ENCODE results near the gene KRTAP10-9.

Gene KRTAP10-9

DNA sequence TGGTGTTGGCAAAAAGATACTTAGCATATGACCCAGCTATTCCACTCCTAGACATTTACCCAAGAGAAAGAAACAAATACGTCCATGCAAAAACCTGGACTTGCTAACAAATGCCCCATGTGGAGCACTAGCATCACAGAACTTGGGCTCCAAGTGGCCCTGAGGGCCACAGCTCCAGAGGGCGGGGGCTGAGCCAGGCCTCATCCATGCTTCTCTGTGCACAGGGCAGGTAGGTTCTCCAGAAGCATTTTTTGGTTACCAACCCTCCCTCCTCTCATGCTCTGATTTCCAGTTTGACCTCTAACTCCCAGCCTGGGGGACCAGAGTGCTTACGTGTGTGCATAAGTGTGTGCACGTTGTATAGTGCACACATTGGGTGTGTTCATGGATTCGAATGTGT is 37.8 kb downstream of the KRTAP10-9 start:
- DNase-seq (ENCODE audit: low spot score), result no peak

DNA sequence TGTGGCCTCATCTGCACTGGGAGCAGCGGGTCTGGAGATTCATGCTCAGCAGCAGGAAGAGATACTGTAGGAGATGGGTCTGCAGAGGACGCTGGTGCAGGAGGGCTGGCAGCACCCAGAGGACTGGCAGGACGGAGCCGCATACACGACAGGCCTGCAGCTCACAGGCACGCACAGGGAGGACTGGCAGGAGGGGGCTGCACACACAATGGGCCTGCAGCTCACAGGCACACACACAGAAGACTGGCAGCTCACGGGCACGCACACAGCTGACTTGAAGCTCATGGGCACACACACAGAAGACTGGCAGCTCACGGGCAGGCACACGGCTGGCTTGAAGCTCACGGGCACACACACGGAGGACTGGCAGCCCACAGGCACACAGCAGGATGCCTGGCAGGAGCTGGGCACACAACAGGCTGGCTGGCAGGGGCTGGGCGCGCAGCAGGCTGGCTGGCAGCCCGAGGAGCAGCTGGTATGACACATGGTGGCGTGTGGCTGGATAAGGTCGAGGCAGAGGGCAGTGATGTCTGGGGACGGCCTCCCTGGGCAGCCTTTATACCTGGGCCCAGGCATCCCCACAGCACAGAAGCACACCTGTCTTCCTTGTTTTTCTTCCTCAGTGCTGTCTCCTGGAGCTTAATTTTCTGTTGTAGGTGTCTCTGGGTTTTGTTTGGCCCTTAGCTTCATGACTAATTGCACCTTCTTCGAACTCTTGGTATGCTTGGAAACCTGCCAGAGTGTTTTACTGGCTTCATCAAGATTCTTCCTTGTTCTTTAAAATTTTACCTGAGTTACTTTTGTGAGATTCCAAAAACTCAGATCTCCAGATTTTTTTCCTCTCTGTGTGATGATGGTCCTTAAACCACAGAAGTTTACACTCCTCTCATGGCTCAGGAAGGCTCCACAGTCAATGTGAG is 39.8 kb downstream of the KRTAP10-9 start, which contains the start of gene KRTAP12-2:
Gene KRTAP12-2, minus strand, starts transcription at position 527 of the 920 bp plus-strand sequence. Its CDS starts 41 bp downstream, at position 486.
- DNase-seq (ENCODE audit: low spot score), result no peak

DNA sequence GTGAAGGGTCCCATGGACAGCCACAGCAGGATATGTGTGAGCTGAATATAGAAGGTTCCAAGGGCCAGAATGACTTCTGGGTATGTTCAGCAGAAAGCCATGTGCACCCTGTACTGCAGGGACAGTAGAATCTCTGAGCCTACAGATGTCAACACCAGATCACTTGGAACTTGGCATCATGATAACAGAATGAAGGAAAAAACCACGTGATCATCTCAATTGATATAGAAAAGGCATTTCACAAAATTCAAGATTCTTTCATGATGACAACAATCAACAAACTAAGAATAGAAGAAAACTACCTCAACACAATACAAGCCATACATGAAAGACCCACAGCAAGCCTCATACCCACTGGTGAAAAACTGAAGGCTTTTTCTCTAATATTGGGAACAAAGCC is 40.7 kb downstream of the KRTAP10-9 start:
- no peak for DNase-seq (ENCODE audit: low spot score)

DNA sequence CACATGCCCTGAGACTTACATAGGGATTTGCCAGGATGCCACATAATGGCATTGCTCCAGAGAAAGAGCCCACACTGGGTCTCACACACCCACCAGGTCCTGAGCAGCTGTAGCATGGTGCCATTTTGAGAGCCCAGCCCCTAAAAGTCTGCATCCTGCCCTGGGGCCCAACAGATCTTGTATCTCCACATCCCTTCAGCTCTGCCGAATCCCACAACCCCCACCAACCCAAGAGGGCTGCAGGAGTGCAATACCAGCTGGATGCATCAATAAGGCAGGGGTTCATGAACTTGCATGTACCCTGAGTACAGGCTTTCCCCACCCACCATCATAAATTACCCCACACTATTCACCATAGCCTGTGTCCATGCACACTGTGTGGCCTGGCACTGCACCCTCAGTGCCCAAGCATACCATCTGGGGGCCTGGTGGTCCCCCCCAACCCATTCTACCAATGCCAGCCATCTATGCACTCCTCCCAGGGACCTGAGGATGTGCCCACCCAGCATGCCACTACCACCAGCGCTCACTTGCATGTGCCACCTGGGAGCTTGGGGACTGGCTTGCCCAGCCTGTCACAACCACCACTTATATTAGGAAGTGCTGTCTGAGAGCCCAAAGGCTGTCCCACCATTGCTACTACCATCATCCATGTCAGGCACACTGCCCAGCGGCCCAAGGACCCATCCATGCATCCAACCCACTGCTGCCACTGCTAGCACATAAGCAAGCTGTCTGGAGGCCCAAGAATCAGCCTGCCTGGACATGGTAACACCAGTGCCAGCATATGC is 43.9 kb downstream of the KRTAP10-9 start:
- no peak for DNase-seq (ENCODE audit: low spot score)

GRCh38 chr21:44671911-44672310 is 45.0 kb downstream of the KRTAP10-9 start:
- no peak for DNase-seq (ENCODE audit: low spot score)

DNA sequence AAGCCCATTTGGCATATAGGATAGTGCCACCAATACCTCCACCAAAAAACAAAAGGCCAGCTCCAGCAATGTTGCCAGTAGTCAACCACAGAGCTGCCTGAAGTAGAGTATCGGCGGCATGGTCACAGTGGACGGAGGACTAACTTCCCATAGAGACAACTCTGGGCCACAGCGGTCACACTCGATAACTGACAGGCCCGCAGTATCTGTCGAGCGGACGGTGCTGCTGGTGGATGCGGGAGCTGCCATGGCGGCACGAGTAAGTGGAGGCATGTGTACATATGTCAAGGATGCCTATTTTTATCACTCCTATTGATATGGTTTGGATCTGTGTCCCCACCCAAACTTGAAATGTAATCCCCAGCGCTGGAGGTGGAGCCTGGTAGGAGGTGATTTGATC is 51.0 kb downstream of the KRTAP10-9 start:
- no peak for DNase-seq (ENCODE audit: low spot score)

Measured in kidney capillary endothelial cell (primary cell).